Stimulated activated CD8-positive, alpha-beta memory T cell treated with anti-CD3 and anti-CD28 coated beads, Interleukin-15, amount 100 ng/mL, for 4 hours (primary cell): ENCODE measurements around the gene BMPR1A.

Experiments used
- DNase-seq, 2 donors: peaks; one replicate each; pipeline ENCODE4 v3.0.0-alpha.2; 2020; ENCODE audit warnings: low read depth in 2 of 2

BMPR1A gene

GRCh38 chr10:86802473-86803108, 46.2 kb downstream of the BMPR1A start:
- no peak for DNase-seq

GRCh38 chr10:86803156-86803555, 46.7 kb downstream of the BMPR1A start:
- no peak for DNase-seq

- DNase-seq, result no peak
Measured at GRCh38 chr10:86804805-86805204, 48.4 kb downstream of the BMPR1A start.

- DNase-seq, result no peak
Measured at GRCh38 chr10:86813101-86813500, 56.7 kb downstream of the BMPR1A start.

GRCh38 chr10:86813982-86814381, 57.6 kb downstream of the BMPR1A start:
- DNase-seq, result no peak

- DNase-seq, result no peak
Measured at GRCh38 chr10:86815035-86815617, 58.7 kb downstream of the BMPR1A start.

GRCh38 chr10:86815640-86816039, 59.2 kb downstream of the BMPR1A start:
- no peak for DNase-seq

GRCh38 chr10:86817246-86817645, 60.8 kb downstream of the BMPR1A start:
- no peak for DNase-seq

- no peak for DNase-seq
Measured at GRCh38 chr10:86819567-86819966, 63.1 kb downstream of the BMPR1A start.

- DNase-seq, result no peak
Measured at GRCh38 chr10:86820509-86820908, 64.1 kb downstream of the BMPR1A start.

- no peak for DNase-seq
Measured at GRCh38 chr10:86821388-86821999, 65.1 kb downstream of the BMPR1A start.

- no peak for DNase-seq
Measured at GRCh38 chr10:86823565-86823964, 67.1 kb downstream of the BMPR1A start.

- no peak for DNase-seq
Measured at GRCh38 chr10:86824151-86824550, 67.7 kb downstream of the BMPR1A start.

GRCh38 chr10:86825366-86825765, 68.9 kb downstream of the BMPR1A start:
- DNase-seq, result no peak

- no peak for DNase-seq
Measured at GRCh38 chr10:86827639-86828038, 71.2 kb downstream of the BMPR1A start.

GRCh38 chr10:86828145-86828544, 71.7 kb downstream of the BMPR1A start:
- DNase-seq, result no peak

- no peak for DNase-seq
Measured at GRCh38 chr10:86829472-86829871, 73.1 kb downstream of the BMPR1A start.

- DNase-seq, result no peak
Measured at GRCh38 chr10:86830043-86830591, 73.7 kb downstream of the BMPR1A start.

GRCh38 chr10:86833969-86834368, 77.5 kb downstream of the BMPR1A start:
- no peak for DNase-seq

- no peak for DNase-seq
Measured at GRCh38 chr10:86836044-86836443, 79.6 kb downstream of the BMPR1A start.

GRCh38 chr10:86837663-86838062, 81.2 kb downstream of the BMPR1A start:
- DNase-seq, result no peak

- no peak for DNase-seq
Measured at GRCh38 chr10:86840498-86840897, 84.1 kb downstream of the BMPR1A start.

GRCh38 chr10:86846088-86846487, 89.7 kb downstream of the BMPR1A start:
- no peak for DNase-seq
